CD4-positive, alpha-beta T cell treated with Interleukin-4 for 1 hour (primary cell): ENCODE measurements around the gene GFM1.
A peak's percentile ranks its signal among the peaks of the same experiment; 100 is the strongest.

Experiments
- DNase-seq, 2 donors: peaks; one replicate each; pipeline ENCODE4 v3.0.0-alpha.2; 2020 to 2022

GFM1 gene

DNA sequence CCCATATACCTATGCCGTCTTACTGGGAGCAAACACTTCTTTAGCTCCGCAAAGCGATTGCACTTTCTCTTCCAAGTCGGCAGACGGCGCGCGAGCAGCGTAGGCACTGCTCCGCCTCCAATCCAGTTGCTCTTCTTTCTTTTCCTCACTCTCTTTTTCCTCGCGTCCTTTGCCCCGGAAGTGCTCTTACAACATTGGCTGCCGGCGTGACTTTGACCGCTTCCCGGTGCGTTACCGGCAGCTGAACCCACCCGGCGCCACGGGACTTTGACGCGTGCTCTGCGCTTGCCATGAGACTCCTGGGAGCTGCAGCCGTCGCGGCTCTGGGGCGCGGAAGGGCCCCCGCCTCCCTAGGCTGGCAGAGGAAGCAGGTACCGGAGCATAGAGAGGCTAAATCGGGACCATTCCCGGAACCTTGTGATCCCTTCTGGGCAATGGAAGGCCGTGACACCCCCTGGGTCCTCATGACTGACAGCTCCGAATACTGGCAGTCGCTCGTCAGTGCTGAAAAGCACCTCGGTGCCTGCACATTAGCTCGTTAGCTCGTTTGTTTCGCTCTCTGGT is at the start of gene GFM1:
Gene GFM1 (plus strand): TSS at position 183 of the 564 bp plus-strand sequence. CDS start 108 bp downstream, at position 291.
- DNase-seq: peak; percentile 93

DNA sequence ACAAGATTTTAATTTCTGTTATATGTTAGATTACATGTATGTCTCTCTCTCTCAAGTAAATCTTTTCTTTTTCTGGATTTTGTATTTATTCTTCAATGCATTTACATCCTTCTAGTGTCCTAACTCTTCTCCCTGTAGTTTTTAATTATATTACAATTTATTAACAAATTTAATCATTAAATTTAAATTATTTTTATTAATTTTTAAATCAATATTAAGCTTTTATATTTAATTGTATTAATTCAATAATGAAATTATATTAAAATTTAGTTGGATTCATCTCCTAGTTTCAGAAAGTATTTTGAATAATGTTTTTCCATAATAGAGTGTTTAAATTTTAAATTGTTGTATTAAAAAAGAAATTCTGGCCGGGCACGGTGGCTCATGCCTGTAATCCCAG is 43.5 kb upstream of the GFM1 start:
- no peak for DNase-seq

DNA sequence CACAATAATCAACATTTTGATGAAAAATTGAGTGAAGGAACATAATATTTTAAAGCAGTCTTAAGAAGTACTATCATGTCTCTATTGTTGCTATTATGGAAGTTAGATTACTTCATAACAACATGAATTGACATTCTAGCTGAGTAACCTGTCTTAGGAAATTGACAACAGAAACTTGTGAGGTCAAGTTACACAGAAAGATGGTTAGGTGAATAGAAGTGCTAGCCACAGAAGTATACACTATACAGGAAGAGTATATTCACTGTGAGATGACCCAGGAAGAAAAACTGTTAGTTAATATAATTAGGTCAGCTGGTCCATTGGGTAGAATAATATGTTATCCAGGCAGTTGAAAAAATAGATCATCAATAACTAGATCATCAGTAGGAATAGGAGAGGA is 42.1 kb upstream of the GFM1 start:
- no peak for DNase-seq

DNA sequence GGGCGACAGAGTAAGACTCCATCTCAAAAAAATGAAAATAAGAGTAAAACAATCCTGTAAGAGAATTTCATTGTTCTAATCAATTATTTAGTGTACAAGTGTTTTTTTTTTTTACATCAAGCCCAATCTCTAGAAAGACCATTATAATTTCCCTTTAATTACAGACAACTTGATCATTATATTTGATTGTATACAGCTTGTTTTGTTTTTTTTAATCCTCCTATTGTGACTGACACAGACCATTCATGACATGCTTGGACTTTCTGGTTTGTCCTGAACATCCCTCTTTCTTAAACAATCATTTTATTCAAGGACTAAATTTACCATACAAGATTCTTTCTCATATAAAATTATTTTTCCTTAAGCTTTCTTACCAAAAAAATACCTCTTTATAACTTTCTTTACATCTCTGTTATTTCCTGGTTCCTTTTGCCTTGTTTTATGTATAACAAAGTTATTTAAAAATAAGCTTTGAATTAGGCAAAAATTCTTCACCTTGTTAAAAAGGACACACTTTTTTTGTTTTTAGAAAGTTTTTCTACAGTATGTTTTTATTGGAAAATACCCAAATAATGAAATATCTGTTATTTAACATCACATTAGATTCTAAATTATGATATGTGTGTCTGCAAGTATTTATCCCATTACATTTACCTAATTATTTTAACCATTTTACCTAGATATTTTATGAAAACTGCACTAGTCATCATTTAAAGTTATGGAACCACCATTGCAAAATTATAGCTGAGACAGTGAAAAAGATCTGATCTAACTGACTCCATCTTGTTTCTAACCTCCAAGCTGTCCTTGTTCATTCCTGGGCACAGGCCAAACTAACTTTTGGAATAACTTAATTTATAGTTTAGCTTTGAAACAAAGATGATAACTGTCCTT is 26.1 kb upstream of the GFM1 start:
- no peak for DNase-seq

DNA sequence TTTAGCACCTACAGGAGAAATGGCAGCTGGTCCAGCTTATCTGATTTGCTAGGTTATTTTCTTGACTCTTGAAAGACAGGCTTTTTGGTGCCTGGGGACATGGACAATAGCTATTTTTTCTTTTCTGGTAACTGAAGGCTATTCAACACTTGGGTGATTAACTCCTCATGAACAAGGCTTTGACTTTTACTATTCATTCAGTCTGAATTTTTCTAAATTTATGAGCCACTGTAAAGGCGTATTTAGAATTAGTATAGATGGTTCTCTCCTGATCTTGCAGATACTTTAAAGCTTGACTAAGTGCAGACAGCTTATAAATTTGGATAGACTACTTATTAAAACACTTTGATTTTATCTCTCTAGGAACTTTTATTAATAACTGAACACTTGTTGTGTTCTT is 18.4 kb upstream of the GFM1 start:
- DNase-seq: no peak

DNA sequence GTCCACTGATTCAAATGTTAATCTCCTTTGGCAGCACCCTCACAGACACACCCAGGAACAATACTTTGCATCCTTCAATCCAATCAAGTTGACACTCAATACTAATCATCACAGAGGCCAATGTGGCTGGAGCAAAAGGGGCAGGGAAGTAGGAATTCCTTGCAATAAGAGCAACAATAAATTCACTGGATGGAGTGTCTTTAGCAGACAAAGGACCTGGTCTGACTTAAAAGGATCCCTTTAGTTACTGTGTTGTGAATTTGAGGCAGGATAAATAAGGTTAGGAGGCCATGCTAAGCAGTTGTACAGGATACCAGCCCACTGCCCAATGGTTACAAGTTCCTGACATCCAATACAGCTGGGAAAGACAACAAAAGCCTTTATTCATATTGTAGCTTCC is 12.3 kb upstream of the GFM1 start:
- DNase-seq: no peak

DNA sequence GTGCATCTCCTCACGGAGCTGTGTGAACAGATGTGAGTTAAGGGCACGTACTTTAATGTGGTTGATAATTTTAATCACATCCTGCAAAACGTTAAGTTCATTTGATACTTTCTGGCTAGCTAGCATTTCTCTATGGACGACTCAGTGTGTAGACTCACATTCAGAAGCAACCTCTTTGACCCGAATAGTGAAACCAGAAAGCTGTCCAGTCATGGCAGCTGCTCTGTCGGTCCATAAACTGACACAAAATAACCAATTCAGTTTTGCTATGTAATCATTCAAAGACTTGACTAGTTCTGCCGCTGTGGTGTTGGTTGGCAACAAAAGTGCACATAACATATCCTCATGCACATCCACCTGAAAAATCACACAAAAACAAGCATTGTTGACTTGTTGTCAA is 3.7 kb upstream of the GFM1 start:
- no peak for DNase-seq

DNA sequence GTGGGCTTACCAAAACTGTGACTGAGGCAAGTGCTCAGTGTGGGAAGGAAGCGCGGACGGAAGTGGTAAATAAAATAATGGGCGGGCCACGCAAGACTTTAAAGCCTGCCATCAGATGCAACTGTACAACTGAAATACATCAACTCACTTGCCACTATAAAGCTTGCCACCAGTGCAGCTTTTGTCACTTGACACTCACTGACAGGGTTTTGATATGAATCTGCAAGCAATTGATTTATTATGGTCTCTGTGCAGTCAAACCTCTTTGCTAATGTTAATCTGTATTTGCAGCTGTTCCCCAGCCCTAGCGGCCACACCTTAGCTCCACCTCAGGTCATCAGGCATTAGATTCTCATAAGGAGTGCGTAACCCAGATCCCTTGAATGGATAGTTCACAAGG is 2.3 kb upstream of the GFM1 start:
- peak in 1 of 2 donors; percentile 44 for DNase-seq

DNA sequence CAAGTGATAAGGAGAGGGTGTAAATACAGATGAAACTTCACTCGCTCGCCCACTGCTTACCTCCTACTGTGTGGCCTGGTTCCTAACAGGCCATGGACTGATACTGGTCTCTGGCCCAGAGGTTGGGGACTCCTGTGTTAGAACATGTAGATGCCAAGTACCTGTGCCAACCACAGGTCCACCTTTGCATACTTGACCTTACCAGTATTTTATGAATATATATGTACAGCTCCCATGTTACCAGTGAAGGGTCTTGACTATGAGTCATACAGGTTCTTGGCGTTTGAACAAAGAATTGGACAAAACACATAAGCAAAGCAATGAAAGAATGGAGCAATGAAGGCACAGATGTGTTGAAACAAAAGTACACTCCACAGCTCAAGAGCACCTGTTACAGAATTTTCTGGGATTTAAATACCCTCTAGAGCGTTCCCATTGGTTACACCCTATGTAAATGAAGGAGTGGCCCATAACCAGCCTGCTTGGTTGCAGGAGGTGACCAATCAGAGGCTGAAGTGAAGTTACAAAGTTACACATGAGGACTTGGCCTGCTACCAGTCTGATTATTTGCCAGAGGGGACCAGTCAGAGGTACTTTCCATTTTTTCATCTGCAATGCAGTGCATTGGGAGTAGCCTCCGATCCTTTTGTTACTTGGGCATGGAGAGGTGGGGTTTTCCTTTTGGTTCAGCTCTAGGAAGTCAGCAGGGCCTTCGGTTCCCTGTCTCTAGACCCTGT is 1.7 kb upstream of the GFM1 start:
- DNase-seq: no peak

DNA sequence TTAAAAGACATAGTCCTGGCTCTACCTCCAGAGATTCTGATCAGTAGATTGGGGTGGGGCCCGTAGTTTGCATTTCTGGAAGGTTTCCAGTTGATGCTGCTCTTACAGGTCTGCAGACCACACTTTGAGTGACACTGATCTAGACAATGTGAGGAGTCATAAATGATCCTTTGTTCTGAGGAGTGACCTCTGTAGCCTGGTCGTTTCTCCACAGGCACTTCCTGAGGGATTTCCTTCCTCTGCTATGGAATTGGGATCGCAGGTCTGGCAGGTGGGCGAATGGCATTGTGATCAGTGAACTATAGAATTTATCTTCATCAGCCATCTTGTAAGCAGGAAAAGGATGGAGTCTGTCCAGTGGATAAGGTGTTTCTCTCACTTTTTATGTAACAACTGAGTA is 5.5 kb downstream of the GFM1 start:
- no peak for DNase-seq

DNA sequence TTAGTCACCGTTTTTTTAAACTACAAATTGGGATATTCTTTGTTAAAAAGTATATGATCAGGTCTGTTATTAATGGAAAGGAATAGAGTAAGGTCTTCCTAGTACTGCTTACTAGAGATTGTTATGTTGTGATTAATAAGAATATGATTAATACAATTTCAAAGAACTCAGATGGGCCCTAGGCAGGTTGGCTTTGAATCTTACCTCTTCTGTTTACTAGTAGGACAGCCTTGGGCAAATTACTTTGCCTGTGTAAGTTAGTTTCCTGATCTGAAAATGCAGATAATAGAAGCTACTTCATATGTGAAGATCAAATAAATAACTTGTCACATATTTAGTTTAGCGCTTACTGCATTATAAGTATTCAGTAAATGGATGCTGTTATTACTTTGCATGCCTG is 6.9 kb downstream of the GFM1 start:
- no peak for DNase-seq

DNA sequence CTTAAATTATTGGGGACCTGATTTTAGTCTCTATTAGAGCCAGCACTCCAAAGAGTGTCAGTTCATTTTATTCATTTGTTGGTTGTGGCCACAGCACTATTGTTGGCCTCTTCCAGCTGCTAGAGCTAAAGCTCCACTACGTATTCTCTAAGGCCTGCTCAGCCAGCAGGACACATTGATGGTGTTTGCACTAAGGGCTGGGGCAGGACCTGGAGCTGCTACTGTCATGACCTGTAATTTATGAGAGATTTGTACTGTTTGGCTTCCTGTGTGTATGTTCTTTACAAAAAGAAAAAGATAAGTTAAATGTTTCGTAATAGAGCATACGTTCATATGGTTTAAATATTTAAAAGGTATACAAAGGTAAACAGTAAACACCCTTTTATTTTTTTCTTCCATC is 8.1 kb downstream of the GFM1 start:
- no peak for DNase-seq

DNA sequence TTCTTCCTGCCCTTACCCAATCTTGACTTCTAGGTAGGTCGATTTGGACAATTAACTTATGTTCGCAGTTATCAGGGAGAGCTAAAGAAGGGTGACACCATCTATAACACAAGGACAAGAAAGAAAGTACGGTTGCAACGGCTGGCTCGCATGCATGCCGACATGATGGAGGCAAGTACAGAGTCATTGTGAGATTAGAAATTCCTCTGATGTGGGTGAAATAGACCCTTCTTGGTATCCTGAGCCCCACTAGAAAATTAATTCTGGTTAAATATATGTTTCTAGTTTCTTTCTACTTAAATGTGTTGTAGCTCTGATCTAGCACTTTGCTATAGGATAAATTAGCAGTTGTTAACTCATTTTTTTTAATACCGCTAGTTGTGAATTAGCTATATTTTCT is 14.6 kb downstream of the GFM1 start:
- no peak for DNase-seq

DNA sequence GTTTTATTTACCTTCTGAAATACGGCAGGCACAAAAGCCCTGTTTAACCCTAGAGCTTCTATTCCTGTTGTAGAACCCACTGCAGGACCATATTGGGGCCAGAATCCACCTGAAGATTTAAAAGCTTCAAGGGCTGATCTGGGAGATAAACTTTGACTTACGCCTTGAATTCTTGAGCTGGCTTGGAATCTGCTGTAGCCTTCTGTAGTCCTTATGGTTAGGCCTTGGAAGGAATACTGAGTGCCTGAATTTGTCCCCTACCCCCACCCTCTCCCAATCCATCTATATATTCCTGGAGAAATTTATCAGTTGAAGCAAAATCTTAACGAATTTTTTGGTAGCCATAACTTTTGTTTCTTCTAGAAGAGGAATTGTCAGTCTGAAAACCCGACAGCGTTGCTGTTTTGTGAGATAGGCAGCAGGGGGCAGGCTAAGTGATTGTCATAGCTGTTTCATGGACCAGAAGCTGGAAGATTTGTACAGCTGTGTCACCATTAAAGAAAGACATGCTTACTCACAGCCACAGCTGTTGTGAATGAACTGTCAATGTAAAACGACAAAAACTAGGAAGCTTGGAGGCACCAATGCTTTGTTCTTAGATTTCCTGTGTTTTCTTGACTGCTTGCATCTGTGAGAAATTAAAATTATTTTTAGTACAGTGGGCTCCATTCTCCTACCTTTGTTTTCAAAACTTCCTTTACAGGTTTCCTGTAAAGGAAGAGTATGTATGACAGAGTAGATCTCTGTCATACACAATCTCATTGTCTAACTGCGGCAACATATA is 15.3 kb downstream of the GFM1 start:
- DNase-seq: peak; percentile 40 to 55

DNA sequence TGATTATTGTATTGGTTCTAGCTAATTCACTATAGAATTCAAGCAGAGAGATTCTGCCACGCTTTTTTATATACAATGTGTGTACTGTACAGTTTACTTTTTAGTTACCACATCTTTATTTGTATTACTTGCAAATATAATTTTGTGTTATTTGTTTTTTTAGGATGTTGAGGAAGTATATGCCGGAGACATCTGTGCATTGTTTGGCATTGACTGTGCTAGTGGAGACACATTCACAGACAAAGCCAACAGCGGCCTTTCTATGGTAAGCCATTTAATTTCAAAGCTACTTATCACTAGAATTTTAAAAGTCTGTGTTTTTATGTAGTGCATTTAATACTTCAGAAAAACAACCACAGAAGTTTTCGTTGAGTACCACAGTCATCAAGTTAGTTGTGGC is 16.4 kb downstream of the GFM1 start:
- no peak for DNase-seq

DNA sequence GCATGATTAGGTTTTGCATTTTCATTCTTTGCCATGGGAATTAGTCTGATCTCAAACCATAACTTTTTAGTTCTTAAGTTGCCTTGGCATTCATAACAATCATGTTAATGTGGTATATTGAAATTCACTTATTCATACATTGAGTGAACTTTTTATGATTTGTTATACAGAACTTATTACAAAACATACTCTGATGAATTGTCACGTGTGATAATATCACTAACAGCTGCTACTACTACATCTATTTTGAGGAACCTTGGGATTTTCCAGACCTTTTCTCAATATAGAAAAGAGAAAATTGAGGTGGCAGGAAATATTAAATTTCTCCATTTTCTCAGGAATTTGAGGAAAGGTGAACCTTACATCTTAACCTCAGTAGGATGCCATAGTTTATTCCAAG is 18.9 kb downstream of the GFM1 start:
- DNase-seq: no peak

DNA sequence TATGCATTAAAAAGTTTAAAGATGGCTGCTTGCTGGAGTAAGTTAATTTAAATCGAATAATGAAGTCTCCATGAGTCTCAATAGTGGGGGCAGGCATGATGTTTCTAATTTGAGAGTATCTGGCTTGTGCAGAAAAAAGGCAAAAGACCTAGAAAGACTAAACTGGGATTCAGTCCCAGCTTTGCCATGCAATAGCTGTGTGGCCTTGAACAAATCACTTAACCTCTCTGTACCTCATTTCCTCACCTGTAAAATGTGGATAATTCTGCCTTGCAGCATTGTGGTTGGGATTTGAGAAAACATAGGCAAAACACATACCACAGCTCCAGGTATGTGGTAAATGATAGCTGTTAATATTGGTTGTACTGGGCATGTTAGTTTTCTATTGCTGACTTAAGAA is 19.5 kb downstream of the GFM1 start:
- DNase-seq: no peak

DNA sequence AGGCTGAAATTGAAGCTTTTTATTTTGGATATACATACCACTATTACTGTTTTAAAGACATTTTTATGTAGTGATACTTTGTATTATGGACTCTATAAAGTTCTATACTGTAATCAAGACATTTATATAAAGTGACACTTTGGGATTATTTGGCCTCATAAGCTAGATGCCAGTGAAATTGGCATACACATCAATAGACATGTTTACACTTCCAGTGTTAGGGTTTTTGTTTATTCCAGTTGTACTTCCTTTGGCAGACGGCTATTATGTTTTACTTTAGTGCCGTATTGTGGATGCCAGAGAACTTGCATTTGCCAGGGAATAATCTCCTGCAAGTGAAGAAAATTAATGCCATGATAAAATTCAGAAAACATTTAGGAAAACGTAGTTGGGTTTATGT is 22.1 kb downstream of the GFM1 start:
- no peak for DNase-seq

DNA sequence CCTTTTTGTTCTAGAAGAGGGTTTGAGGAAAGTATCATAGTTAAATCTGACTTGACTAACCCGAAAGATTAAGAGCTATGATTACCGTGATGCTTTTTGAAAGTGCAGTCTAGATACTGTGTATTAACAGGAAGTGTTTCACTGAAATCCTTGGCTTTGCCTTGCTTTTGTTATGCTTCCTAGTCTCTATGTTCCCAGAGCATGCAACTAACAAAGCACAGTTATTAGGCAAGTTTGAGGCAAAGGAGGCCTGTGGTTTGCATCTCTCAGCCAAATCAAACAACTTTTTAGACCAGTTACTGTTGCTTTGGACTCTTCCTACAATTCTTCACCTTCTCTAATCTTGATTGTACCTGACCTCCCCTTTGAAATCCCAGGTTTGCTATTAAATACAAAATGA is 24.2 kb downstream of the GFM1 start:
- DNase-seq: no peak

DNA sequence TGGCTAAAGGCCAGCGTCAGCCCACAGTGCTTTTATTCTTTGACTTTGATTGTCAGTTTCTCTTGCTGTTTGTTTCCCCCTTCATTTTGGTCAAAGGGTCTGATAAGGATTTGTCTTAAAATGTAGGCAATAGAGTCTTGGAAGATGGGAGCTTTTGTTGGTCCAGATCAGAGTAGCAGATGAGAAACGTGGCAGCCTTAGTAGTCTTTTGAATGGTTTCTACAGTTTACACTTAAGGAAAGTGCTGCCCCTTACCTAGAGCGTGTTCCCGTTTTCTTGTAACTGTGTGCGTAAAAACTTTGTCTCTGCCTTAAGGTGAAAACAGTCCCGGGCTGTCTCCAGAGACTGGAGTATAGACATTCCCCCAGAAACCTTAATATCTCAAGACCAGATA is 27.5 kb downstream of the GFM1 start:
- no peak for DNase-seq

DNA sequence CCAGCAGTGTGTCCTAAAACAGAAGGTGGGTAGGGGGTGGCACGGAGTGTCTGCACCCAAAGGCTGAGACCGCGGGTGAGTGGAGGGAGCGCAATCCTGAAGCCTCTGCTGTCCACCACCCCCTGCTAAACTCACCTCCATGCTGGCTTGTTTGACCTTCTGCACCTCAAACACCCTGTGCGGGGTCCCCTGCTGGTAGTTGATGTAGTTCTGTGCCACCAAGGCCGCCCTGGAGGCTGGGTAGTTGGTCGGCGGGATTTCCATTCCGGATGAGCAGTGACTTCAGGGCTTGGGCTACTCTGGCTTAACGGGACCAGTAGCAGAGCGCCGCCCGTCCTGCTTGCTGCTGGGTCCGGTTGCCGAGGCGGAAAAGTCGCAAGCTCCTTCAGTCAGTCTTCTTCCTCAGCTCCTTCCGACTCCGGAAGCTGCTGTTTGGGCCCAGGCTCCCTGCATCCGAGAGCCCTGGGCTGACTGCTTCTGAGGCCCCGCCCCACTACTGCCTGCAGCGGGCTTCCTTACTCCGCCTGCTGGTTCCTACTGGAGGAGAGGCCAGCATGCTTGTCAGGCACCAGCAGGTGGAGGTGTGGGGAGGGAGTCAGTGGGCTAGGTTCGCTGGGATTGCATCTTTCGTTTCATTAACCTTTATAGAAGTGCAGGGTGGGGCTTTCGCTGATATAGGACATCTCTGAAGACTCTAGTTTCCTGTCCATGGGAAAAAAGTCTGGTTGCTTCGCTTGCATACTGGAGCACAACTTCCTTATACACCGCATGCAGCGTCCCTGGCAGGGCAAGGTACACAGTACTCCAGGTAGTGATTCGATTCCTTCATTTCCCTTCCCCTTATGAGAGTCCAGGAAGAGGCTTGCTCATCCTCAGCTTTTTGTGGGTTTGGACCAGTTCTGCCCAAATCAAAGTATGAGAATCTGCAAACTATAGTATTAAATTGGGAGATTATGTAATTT is 28.2 kb downstream of the GFM1 start, which contains the start of gene LXN:
Gene LXN (minus strand): TSS at position 434 of the 962 bp plus-strand sequence. CDS start 170 bp downstream, at position 264.
- peak; percentile 78 to 81 for DNase-seq

DNA sequence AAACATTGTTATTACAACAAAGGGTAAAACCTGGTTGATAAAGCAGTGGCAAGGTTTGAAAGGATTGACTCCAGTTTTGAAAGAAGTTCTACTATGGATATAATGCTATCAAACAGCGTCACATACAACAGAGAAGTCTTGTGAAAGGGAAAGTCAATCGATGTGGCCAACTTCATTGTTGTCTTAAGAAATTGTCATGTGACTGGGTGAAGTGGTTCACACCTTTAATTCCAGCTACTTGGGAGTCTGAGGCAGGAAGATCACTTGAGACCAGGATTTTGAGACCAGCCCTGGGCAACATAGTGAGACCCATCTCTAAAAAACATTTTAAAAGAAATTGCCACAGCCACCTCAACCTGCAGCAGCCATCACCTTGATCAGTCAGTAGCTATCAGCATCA is 34.4 kb downstream of the GFM1 start:
- DNase-seq: no peak
